Measurements from ENCODE around the gene RNF19B. TPM values are rescaled to one million over a fixed set of nuclear protein-coding genes. Genes with fewer than 3 reads are reported as not detected.

Gene RNF19B
- total RNA-seq, 1 experiment from 2014 or later = 41.3 TPM

DNA sequence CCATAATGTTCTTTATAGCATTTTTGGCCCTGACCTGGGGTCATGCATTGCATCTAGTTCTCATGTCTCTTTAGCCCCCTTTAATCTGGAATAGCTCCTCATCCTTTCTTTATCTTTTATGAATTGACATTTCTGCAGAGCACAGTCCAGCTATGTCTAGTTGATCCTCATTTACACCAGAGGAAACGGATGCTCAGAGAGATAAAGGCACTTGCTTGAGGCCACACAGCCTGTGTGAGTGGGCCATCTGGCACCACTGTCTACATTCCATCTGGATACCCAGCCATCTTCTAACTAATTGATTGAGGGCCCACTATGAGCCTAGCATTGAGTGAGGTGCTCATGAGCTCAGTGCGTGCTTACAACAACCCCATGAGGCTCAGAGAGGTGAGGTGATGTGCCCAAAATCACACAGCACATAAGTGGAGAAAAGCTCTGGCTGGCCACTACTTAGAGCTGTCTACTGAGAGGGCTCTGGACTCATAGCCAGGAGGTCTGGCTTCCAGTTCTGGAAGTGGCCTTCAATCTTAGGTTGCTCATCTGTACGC, 74.8 kb downstream of the RNF19B start:
- Mint-ChIP-seq H3K4me3 (ENCODE audit: unreplicated experiment) (no peak overlapping the region), H3K4me1 (ENCODE audit: insufficient read depth, unreplicated experiment) (no peaks in the 10 kb centered on the region), H3K36me3 (ENCODE audit: insufficient read depth, unreplicated experiment) (no peaks in the 10 kb centered on the region), H3K27me3 (ENCODE audit: insufficient read depth, unreplicated experiment) (peaks cover 66% of the 10 kb centered on the region), H3K27ac (ENCODE audit: low read depth, unreplicated experiment) (no peak overlapping the region), H3K9me3 (ENCODE audit: unreplicated experiment) (no peaks in the 10 kb centered on the region)
- CTCF ChIA-PET = interaction anchor here (0.6 to 1.0 kb wide), 4 partner anchors 11 to 370 kb away, joined by 3 to 4 read pairs (median 3); no protein-coding TSS in a partner anchor
- no TSS peak for BruUV-seq (replicated peaks)
- POLR2A ChIA-PET = interaction anchor here (0.6 kb wide), 1 partner anchor 196 kb away, joined by 3 read pairs; no protein-coding TSS in a partner anchor
- no peak for DNase-seq (ENCODE audit: unreplicated experiment)
- TF ChIP-seq, protein P1, sequence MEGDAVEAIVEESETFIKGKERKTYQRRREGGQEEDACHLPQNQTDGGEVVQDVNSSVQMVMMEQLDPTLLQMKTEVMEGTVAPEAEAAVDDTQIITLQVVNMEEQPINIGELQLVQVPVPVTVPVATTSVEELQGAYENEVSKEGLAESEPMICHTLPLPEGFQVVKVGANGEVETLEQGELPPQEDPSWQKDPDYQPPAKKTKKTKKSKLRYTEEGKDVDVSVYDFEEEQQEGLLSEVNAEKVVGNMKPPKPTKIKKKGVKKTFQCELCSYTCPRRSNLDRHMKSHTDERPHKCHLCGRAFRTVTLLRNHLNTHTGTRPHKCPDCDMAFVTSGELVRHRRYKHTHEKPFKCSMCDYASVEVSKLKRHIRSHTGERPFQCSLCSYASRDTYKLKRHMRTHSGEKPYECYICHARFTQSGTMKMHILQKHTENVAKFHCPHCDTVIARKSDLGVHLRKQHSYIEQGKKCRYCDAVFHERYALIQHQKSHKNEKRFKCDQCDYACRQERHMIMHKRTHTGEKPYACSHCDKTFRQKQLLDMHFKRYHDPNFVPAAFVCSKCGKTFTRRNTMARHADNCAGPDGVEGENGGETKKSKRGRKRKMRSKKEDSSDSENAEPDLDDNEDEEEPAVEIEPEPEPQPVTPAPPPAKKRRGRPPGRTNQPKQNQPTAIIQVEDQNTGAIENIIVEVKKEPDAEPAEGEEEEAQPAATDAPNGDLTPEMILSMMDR (IDR thresholded peaks at IDR 0.05; ENCODE audit: unreplicated experiment) = no peak
- intact Hi-C loops (cut with micrococcal nuclease) = no loop called here

DNA sequence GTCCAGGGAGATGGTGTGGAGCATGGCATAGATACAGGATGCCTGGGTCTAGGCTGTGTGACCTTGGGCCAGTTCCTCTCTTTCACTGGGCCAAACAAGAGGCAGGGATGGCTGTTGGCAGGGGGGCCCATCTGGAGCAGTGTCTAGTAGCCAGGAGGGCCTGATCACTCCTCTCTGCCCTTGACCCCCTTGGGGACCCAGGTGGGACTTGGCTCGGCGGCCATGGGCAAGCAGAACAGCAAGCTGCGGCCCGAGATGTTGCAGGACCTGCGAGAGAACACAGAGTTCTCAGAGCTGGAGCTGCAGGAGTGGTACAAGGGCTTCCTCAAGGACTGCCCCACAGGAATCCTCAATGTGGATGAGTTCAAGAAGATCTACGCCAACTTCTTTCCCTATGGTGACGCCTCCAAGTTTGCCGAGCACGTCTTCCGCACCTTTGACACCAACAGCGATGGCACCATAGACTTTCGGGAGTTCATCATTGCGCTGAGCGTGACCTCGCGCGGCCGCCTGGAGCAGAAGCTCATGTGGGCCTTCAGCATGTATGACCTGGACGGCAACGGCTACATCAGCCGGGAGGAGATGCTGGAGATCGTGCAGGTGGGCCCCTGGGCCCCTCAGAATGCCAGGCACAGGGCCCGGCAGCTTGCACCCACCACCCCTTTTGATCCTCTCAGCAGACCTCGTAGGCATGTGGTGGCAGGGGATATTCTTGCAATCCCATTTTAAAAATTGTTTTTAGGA, 75.8 kb downstream of the RNF19B start:
- TF ChIP-seq, protein P1 (IDR thresholded peaks at IDR 0.05; ENCODE audit: unreplicated experiment) = no peak
- no peak for DNase-seq (ENCODE audit: unreplicated experiment)
- peaks cover 73% of the 10 kb centered on the region for H3K27me3 Mint-ChIP-seq (ENCODE audit: insufficient read depth, unreplicated experiment)
- no peaks in the 10 kb centered on the region for H3K4me1 Mint-ChIP-seq (ENCODE audit: insufficient read depth, unreplicated experiment)
- intact Hi-C loops (cut with micrococcal nuclease) = no loop called here
- no TSS peak for BruUV-seq (replicated peaks)
- POLR2A ChIA-PET = no interaction called here
- no peaks in the 10 kb centered on the region for H3K9me3 Mint-ChIP-seq (ENCODE audit: unreplicated experiment)
- CTCF ChIA-PET = interaction anchor here (0.6 to 0.9 kb wide), 3 partner anchors 16 to 369 kb away, joined by 3 read pairs; no protein-coding TSS in a partner anchor
- H3K36me3 Mint-ChIP-seq (ENCODE audit: insufficient read depth, unreplicated experiment) = no peaks in the 10 kb centered on the region
- H3K4me3 Mint-ChIP-seq (ENCODE audit: unreplicated experiment) = no peak overlapping the region
- no peak overlapping the region for H3K27ac Mint-ChIP-seq (ENCODE audit: low read depth, unreplicated experiment)

DNA sequence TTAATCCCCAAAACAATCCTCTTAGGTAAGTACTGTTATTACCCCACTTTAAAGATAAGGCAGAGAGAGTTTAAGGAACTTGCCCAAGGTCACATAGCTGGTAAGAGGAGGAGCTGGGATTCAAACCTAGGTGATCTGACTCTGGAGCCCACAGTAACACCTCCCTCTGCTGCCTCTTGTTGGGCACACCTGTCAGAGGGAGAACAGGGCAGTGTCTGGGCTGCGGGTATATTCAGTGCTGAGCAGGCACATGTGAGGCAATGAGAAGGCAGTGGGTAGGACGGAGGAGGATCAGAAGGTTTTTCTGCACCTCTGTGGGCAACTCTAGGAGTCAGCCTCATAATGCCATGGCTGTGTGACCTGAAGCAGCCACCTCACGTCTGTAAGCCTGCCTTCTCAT, 76.5 kb downstream of the RNF19B start:
- BruUV-seq (replicated peaks) = no TSS peak
- TF ChIP-seq, protein P1 (IDR thresholded peaks at IDR 0.05; ENCODE audit: unreplicated experiment) = no peak
- peaks cover 74% of the 10 kb centered on the region for H3K27me3 Mint-ChIP-seq (ENCODE audit: insufficient read depth, unreplicated experiment)

DNA sequence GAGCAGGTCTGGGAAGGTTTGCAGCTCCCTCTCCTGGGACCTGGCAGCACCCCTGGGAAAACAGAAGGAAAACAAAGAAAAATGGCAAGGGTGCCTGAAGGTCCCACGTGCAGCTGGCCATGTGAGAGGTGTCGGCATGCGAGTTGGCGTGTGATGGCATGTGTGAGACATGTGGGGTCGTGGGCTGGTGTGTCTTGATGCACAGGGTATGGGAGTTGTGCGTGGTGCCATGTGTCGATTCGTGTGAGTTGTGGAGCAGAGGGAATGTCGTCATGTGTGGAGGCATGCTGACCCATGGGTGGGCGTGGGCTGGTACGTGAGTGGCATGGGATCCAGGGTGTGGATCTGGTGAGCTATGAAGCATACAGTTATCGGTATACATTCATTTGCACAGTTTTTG, 77.0 kb downstream of the RNF19B start:
- H3K36me3 Mint-ChIP-seq (ENCODE audit: insufficient read depth, unreplicated experiment) = no peaks in the 10 kb centered on the region
- intact Hi-C loops (cut with micrococcal nuclease) = no loop called here
- no peaks in the 10 kb centered on the region for H3K4me1 Mint-ChIP-seq (ENCODE audit: insufficient read depth, unreplicated experiment)
- no peaks in the 10 kb centered on the region for H3K9me3 Mint-ChIP-seq (ENCODE audit: unreplicated experiment)
- POLR2A ChIA-PET = no interaction called here
- no peak overlapping the region for H3K27ac Mint-ChIP-seq (ENCODE audit: low read depth, unreplicated experiment)
- TF ChIP-seq, protein P1 (IDR thresholded peaks at IDR 0.05; ENCODE audit: unreplicated experiment) = no peak
- no peak for DNase-seq (ENCODE audit: unreplicated experiment)
- peaks cover 69% of the 10 kb centered on the region for H3K27me3 Mint-ChIP-seq (ENCODE audit: insufficient read depth, unreplicated experiment)
- BruUV-seq (replicated peaks) = no TSS peak
- no peak overlapping the region for H3K4me3 Mint-ChIP-seq (ENCODE audit: unreplicated experiment)
- CTCF ChIA-PET = no interaction called here

More for the DNA sequence above, 76.5 kb downstream of the RNF19B start:
- Mint-ChIP-seq H3K36me3 (ENCODE audit: insufficient read depth, unreplicated experiment) (no peaks in the 10 kb centered on the region), H3K4me3 (ENCODE audit: unreplicated experiment) (no peak overlapping the region), H3K9me3 (ENCODE audit: unreplicated experiment) (no peaks in the 10 kb centered on the region), H3K27ac (ENCODE audit: low read depth, unreplicated experiment) (no peak overlapping the region), H3K4me1 (ENCODE audit: insufficient read depth, unreplicated experiment) (no peaks in the 10 kb centered on the region)
- no peak for DNase-seq (ENCODE audit: unreplicated experiment)
- intact Hi-C loops (cut with micrococcal nuclease) = no loop called here
- POLR2A ChIA-PET = no interaction called here
- CTCF ChIA-PET = interaction anchor here (0.9 kb wide), 1 partner anchor 15 kb away, joined by 3 read pairs; no protein-coding TSS in a partner anchor

Data from MCF 10A (cell line).